ENCODE data around the gene CYP11A1.
"Not testable (repeated sequence)": the region's sequence is repeated elsewhere in the genome, so short reads cannot be mapped to it uniquely, and the experiment has no call there.

CYP11A1 gene

GRCh38 chr15:74373731-74374647 is 6.5 kb upstream of the CYP11A1 start:
- DNase-seq = peak; percentile 93 to 94

GRCh38 chr15:74373056-74373650 is 5.7 kb upstream of the CYP11A1 start:
- DNase-seq = peak in 1 of 2 experiments; percentile 42

DNA sequence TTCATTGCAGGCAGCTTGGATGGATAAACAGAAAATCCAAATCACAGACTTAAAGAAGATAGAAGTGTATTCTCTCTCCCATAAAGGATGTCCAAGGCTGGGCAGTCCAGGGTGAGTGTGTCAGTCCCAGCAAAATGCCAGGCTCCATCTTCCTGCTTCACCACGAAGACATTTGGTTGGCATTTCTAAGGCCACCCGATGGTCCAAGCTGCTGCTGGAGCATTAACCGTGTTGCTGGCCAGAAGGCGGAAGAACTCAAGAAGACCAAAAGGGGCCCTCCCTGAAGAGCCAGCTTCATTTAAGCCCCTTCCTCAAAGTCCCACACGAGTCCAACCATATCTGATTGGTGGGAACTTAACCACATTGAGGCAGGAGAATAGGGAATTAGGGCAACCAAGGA is 3.0 kb upstream of the CYP11A1 start:
- no peak for DNase-seq

GRCh38 chr15:74369756-74370155 is 2.3 kb upstream of the CYP11A1 start:
- no peak for DNase-seq

DNA sequence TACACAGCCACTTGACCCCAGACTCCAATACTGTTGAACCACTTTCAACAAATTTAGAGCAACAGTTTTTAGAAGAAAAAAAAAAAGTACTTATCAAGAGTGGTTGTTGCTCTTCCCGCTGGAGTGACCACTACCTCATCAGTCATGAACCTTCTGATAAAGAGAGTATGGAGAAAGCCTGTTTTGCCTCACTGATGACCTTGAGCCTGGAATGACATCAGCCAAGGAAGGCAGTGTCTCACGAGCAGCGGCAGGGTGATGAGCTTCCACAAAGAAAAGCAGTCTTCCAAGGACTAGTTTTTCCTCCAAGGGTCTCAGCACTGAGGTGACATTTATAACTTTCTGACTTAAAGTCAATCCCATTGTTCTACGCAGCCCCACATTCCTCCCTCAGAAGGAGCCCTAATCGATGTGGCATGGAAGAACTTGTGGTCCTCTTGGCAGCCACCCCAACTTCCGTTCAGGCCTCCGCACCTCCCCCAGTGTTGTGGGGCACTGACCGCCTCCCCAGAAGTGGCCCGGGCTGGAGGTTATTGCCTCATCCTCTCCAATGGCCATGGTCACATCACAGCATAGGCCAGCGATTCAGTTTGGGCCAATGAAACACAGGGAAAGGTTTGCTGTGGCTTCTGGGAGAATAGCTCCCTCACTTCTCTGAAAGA is 1.8 kb upstream of the CYP11A1 start:
- DNase-seq = no peak

DNA sequence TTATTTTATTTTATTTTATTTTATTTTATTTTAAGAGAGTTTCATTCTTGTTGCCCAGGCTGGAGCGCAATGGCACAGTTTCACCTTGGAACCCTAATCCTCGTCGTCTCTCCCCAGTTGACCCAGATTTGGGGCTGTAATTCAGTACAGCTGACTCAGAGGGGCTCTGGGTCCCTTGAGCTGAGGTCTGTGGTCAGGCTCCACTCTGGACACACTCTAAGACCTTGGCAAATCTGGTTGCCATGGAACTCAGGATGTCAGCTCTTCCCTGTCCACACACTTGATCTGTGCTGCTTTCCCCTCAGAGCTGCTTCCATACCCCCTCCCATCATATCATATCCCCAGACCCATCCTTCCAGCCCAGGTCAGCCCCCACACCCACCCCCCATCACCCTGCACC is 675 bp upstream of the CYP11A1 start:
- no peak for DNase-seq

- DNase-seq = no peak
These were observed 1.6 kb downstream of the CYP11A1 start for GRCh38 chr15:74365598-74366445.

DNA sequence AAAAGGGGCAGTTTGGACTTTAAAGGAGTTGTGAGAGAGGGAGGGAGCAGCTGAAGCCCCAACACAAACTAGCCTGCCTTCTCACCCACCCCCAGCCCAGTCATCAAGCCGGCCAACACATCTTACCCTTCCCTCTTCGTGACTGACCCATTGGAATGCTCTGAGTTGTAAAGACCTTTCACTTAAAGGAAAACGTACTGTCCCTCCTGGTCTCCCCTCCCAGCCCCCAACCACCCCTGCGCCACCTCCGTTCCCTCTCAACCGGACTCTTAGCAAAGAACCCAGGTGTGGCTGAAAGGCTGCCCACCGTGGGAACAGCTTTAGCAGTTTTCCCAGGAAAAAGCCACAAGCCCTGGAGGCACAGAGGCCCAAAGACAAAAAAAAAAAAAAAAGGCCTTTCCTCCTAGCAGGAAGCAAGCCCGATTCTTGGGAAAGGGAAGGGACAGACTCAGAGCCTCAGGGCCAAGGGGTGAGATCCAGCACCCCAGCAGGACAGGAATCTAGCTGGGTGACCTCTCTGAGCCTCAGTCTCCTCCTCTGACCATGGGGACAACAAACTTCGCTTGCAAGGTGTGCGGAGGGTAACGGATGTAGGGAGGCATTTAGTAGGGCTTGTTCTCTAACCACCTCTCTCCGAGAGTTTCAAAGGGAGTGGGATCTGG is 2.4 kb downstream of the CYP11A1 start:
- no peak for DNase-seq

DNA sequence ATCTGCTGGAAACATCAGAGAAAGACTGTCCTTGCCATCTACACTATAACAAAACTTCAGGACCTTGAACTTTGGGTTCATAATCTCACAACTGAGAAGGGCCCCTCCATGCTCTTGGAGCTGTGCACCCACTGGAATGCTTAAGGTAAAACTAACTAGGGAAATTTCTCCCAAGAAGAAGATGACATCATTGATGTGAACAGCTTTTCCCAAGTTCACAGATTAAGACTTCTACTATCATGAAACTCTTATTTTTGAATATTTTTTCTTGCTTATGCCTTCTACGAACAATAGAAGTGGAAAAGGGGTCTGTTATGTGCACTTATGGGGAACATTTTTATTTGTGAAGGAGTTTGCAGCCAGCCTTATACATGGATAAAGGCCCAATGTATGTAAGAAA is 5.0 kb downstream of the CYP11A1 start:
- no peak for DNase-seq

DNA sequence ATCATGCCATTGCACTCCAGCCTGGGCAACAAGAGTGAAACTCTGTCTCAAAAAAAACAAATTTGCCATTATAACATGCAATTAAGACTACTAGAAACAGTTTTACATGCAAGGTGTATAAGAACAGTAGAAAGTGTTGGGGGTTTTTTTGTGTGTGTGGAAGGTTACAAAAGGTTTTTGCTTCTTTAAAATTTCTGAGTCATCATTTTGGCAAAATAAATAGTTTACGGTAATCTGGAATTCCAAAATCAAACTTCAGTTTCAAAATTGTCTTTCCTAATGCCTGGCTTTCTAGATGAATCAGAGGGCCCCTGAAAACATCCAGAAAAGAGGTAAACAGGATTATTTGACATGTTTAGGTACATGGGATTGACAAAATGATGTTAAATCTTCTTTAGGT is 6.6 kb downstream of the CYP11A1 start:
- not testable (repeated sequence) for DNase-seq

DNA sequence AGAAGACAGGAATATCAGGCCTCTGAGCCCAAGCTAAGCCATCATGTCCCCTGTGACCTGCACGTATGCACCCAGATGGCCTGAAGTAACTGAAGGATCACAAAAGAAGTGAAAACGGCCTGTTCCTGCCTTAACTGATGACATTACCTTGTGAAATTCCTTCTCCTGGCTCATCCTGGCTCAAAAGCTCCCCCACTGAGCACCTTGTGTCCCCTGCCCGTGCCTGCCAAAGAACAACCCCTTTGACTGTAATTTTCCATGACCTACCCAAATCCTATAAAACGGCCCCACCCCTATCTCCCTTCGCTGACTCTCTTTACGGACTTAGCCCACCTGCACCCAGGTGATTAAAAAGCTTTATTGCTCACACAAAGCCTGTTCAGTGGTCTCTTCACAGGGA is 8.1 kb downstream of the CYP11A1 start:
- DNase-seq = not testable (repeated sequence)

GRCh38 chr15:74357514-74357913 is 9.9 kb downstream of the CYP11A1 start:
- DNase-seq = not testable (repeated sequence)

DNA sequence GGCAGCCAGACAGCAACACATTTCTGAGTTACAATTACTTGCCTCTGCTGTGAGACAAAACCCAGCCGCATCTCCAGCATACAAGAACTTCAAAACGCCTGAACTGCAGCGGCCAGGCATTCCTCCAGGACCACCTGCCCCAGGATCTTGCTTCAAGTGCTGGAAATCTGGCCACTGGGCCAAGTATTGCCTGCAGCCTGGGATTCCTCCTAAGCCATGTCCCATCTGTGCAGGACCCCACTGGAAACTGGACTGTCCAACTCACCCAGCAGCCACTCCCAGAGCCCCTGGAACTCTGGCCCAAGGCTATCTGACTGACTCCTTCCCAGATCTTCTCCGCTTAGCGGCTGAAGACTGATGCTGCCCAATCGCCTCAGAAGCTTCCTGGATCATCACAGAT is 11.4 kb downstream of the CYP11A1 start:
- DNase-seq = not testable (repeated sequence)

- not testable (repeated sequence) for DNase-seq
These were observed 13.5 kb downstream of the CYP11A1 start for GRCh38 chr15:74353992-74354391.

DNA sequence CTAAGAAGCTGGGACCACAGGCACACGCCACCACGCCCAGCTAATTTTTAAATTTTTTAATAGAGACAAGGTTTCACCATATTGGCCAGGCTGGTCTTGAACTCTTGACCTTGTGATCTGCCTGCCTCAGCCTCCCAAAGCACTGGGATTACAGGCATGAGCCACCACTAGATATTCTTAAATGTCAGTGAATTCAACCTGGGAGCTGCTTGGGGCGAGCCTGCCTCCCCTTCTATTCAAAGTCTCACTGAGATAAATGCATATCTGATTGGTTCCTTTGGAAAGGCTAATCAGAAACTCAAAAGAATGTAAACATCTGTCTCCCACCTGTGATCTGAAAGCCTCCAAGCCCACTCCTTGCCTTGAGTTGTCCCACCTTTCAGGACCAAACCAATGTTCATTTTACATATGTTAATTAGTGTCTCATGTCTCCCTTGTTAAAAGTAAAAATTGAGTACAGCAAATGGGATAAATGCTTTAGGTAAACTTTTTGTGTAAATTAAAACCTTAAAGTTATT is 15.0 kb downstream of the CYP11A1 start:
- DNase-seq = no peak

GRCh38 chr15:74351670-74352069 is 15.8 kb downstream of the CYP11A1 start:
- DNase-seq = no peak

DNA sequence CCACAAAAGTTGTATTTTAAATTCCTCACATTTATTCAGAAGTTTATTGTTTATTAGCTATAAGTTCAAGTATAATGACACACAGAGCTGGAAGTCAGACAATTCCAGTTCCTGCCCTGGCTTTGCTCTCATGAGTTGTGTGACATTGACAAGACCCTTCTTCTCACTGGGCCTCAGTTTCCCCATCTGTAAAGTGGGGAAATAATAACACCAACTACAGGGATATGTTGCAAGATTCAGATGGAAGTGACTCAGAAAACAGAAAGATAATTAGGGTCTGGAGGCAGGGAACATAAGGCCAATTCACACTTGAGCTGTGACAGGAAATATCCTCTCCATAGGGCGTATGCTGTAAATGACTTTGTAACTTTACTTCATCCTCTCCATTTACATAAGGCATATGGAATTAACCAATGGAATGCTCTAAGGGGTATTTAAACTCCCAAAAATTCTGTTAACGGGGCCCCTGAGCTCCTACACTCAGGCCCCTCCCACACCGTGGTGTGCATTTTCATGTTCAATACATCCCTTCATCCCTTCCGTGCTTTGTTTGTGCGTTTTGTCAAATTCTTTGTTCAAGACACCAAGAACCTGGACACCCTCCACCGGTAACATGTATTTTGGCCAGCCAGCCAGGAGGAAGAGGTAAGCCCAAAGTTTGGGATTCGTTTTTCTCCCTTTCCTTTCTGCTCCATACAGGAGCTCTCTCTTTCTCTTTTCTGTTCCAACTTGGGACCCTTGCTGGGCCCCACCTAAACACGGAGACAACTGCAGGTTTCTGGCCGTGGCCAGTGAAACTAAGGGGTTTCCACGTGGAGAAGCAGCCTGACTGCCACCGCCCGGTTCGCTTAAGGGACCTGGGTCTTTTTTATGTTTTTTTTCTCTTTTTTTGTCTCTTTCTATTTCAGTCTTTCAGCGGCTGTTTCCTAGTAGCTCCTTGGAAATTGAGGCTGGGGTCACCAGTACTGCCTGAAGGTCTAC is 16.9 kb downstream of the CYP11A1 start:
- no peak for DNase-seq

DNA sequence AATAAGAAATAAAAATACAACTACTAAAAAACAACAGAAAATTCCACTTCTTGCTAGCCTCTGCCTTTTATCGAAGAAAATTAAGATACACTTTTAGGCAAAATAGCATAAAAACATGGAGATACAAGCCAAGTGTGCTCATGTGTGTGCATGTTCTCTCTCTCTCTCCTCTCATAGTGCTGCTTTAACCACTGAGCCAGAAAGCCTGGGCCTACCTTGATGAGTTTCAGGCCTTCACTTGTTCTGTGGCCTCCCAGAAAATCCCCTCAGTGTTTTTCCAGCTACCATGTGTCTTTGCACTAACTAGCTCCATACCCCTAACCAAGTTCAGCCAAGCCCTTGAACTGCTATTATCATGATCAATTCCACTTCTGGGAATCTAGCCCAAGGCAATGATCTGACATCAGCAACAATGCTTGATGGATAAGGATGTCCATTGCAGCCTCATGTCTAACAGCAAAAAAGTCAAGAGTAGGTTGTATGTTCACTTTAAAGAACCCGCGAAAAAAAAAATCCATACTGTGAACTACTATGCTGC is 18.1 kb downstream of the CYP11A1 start:
- DNase-seq = no peak

DNA sequence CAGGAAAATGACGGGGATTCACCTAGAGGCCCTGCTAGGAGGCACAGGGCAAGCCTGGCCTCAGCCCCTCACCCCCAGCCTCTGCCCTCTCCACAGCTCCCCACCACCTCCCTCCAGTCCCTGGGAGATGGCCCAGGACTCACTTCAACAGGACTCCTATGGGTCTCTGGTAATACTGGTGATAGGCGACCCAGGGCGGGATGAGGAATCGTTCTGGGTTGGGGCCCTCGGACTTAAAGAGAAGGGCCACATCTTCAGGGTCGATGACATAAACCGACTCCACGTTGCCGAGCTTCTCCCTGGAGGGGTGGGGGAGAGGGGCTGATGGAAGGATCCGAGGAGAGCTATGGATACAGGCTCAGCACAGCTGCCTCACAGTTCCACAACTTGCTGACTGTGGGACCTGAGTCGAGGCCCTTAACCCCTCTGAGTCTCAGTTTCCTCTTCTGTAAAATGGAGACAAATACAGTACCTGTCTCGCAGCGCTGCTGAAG is 19.6 kb downstream of the CYP11A1 start:
- no peak for DNase-seq

- DNase-seq = no peak
These were observed 22.4 kb downstream of the CYP11A1 start for GRCh38 chr15:74345051-74345450.

Measured in NCI-H2081 (cell line).